ENCODE data around the gene ARHGAP30. TPM values are rescaled to one million over a fixed set of nuclear protein-coding genes. Genes with fewer than 3 reads are reported as not detected.
A peak's percentile ranks its signal among the peaks of the same experiment; 100 is the strongest.

ARHGAP30 gene
- total RNA-seq, 1 experiment from 2014 or later = 1.7 TPM

DNA sequence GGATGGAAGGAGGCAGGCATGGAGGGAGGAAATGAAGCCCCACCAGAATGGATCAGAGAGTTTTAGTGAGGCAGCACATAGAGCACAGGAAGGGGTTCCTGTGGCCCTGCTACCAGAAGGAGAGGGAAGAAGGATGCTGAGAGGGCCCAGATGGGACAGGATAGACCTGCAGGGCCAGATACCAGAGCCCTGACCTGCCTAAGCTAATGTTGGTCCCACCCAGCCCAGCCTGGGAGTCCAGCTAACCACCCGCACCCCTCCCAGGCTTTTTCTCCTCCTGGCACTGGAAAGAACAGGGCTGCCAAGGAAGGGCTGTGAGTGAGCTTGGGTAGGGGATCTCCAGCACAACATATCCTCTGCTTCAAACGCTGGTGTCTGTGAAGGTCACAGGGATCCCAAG, 12.8 kb upstream of the ARHGAP30 start:
- Mint-ChIP-seq H3K27ac (ENCODE audit: unreplicated experiment) (peak overlapping the region; percentile 25), H3K4me1 (ENCODE audit: low read depth, unreplicated experiment) (peaks cover 78% of the 10 kb centered on the region), H3K4me3 (ENCODE audit: low read depth, unreplicated experiment) (peak overlapping the region; percentile 77), H3K27me3 (ENCODE audit: unreplicated experiment) (no peaks in the 10 kb centered on the region), H3K9me3 (ENCODE audit: low read depth, unreplicated experiment) (no peaks in the 10 kb centered on the region), H3K36me3 (ENCODE audit: insufficient read depth, unreplicated experiment) (peaks cover 69% of the 10 kb centered on the region)
- CTCF ChIA-PET = interaction anchor here (0.7 to 2.0 kb wide), 4 partner anchors 10 to 85 kb away, joined by 3 to 5 read pairs (median 4); partner anchors contain the start of gene USF1
- TF ChIP-seq, protein P1, sequence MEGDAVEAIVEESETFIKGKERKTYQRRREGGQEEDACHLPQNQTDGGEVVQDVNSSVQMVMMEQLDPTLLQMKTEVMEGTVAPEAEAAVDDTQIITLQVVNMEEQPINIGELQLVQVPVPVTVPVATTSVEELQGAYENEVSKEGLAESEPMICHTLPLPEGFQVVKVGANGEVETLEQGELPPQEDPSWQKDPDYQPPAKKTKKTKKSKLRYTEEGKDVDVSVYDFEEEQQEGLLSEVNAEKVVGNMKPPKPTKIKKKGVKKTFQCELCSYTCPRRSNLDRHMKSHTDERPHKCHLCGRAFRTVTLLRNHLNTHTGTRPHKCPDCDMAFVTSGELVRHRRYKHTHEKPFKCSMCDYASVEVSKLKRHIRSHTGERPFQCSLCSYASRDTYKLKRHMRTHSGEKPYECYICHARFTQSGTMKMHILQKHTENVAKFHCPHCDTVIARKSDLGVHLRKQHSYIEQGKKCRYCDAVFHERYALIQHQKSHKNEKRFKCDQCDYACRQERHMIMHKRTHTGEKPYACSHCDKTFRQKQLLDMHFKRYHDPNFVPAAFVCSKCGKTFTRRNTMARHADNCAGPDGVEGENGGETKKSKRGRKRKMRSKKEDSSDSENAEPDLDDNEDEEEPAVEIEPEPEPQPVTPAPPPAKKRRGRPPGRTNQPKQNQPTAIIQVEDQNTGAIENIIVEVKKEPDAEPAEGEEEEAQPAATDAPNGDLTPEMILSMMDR (IDR thresholded peaks at IDR 0.05; ENCODE audit: unreplicated experiment) = no peak
- intact Hi-C loops (cut with micrococcal nuclease; ENCODE audit: unreplicated experiment) = loop anchor here (2.0 to 5.0 kb wide), 2 partner anchors 14 to 35 kb away; partner anchors contain the start of gene USF1
- DNase-seq = peak; percentile 37
- no TSS peak for BruUV-seq (replicated peaks)

DNA sequence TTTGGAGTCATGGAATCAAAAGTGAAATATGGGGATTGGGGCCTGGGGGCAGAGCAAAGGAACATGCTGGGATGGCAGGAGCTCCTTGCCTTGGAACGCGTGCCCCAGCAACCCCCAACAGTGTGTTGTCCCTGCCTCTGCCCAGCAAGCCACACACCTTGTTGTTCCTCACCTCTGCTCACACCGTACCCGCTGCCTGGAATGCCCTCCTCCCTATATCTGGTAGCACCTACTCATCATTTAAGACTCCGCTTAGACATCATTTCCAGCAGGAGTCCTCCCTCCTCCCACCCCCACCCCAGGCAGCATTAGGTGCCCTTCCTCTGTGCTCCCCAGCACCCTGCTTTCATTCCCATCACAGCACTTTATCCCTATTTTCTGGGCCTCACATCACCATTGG, 11.8 kb upstream of the ARHGAP30 start:
- TF ChIP-seq, protein P1 (IDR thresholded peaks at IDR 0.05; ENCODE audit: unreplicated experiment) = no peak
- Mint-ChIP-seq H3K27me3 (ENCODE audit: unreplicated experiment) (no peaks in the 10 kb centered on the region), H3K4me1 (ENCODE audit: low read depth, unreplicated experiment) (peaks cover 68% of the 10 kb centered on the region), H3K36me3 (ENCODE audit: insufficient read depth, unreplicated experiment) (peaks cover 68% of the 10 kb centered on the region), H3K4me3 (ENCODE audit: low read depth, unreplicated experiment) (peak overlapping the region; percentile 14), H3K9me3 (ENCODE audit: low read depth, unreplicated experiment) (no peaks in the 10 kb centered on the region), H3K27ac (ENCODE audit: unreplicated experiment) (peak overlapping the region; percentile 25)
- DNase-seq = no peak
- no TSS peak for BruUV-seq (replicated peaks)
- CTCF ChIA-PET = interaction anchor here (2.1 kb wide), 1 partner anchor 8 kb away, joined by 4 read pairs; the partner anchor contains the start of gene NECTIN4
- intact Hi-C loops (cut with micrococcal nuclease; ENCODE audit: unreplicated experiment) = loop anchor here (5.0 kb wide), 1 partner anchor 34 kb away; the partner anchor contains the start of gene USF1

DNA sequence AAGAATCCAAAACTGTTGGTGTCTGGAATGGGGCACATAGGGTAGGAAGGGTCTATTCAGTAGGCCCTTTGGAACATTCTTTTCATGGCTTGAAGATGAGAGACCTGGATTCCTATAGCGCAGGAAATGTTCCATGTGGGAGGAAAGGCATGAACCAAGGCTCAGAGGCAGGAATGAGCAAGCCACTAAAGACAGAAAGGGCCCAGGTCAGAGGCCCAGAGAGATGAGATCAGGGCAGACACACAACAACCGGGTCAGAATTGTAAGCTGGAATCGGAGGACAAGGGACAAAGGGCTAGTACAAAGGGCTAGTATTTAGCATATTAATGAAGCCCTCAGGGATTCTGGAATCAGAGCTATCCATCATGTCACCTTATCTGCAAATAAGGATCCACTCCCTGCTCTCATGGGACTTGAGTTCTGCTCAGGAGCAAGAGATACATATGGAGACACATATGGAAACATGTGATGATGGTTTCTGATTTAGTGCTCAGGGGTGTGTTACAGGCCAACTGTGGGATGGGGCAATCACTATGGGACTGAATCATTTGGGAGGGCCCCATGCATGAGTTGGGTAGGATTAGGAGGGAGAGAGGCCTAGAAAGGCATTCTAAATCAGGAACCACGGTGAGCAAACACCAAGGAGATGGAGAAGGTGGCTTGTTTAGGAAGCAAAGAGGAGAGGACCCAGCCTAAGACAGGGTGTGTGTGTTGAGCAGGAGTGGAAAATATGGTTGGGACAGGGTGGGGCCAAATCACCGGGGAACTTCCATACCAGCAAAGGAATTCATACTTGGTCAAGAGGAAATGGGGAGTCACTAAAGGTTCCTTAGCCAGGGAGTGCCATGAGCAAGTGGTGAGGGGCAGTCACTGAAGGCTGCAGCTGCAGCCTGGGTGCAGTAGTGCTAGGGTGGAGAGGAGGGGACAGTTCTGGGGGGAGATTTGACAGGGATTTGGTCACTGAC, 11.0 kb upstream of the ARHGAP30 start:
- H3K4me1 Mint-ChIP-seq (ENCODE audit: low read depth, unreplicated experiment) = peaks cover 61% of the 10 kb centered on the region
- H3K27ac Mint-ChIP-seq (ENCODE audit: unreplicated experiment) = peak overlapping the region; percentile 25
- intact Hi-C loops (cut with micrococcal nuclease; ENCODE audit: unreplicated experiment) = loop anchor here (5.0 kb wide), 1 partner anchor 33 kb away; the partner anchor contains the start of gene USF1
- H3K36me3 Mint-ChIP-seq (ENCODE audit: insufficient read depth, unreplicated experiment) = peaks cover 66% of the 10 kb centered on the region
- no peaks in the 10 kb centered on the region for H3K27me3 Mint-ChIP-seq (ENCODE audit: unreplicated experiment)
- peak overlapping the region; percentile 14 for H3K4me3 Mint-ChIP-seq (ENCODE audit: low read depth, unreplicated experiment)
- H3K9me3 Mint-ChIP-seq (ENCODE audit: low read depth, unreplicated experiment) = no peaks in the 10 kb centered on the region
- DNase-seq = no peak
- TF ChIP-seq, protein P1 (IDR thresholded peaks at IDR 0.05; ENCODE audit: unreplicated experiment) = no peak
- BruUV-seq (replicated peaks) = no TSS peak
- CTCF ChIA-PET = interaction anchor here (2.1 kb wide), 1 partner anchor 8 kb away, joined by 4 read pairs; the partner anchor contains the start of gene NECTIN4

DNA sequence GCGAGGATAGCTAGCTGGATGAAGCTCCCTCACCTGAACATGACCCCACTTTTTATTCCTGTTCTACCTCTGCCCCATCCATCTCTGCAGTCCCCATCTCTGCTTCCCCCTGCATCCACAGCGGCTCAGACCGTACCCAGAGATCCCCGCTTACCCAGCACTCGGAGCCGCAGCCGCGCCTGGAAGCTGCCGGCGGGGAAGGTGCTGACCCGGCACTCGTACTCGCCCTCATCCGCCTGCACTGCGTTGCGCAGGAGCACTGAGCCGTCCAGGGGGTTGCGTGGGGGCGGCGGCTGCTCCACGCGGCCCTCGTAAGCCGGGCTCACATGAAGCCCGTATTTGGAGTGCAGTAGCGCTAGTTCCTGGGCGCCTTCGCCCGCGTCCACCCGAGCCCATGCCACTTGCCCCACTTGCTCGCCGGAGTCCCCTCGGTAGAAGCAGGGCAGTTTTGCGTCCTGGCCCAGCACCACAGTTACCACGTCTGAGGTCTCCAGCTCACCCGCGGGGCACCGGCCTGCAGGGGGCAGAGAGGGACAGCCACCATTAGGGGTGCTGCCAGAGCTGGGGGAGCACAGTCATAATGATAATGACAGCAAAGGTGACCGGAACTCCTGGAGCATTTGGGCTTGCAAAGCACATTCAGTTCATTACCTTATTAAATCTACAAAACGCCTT, 9.9 kb upstream of the ARHGAP30 start:
- CTCF ChIA-PET = interaction anchor here (2.1 kb wide), 1 partner anchor 10 kb away, joined by 4 read pairs; the partner anchor contains the start of gene NECTIN4
- TF ChIP-seq, protein P1 (IDR thresholded peaks at IDR 0.05; ENCODE audit: unreplicated experiment) = no peak
- Mint-ChIP-seq H3K27ac (ENCODE audit: unreplicated experiment) (no peak overlapping the region), H3K4me1 (ENCODE audit: low read depth, unreplicated experiment) (peaks cover 49% of the 10 kb centered on the region), H3K4me3 (ENCODE audit: low read depth, unreplicated experiment) (no peak overlapping the region), H3K9me3 (ENCODE audit: low read depth, unreplicated experiment) (no peaks in the 10 kb centered on the region), H3K36me3 (ENCODE audit: insufficient read depth, unreplicated experiment) (peaks cover 65% of the 10 kb centered on the region), H3K27me3 (ENCODE audit: unreplicated experiment) (no peaks in the 10 kb centered on the region)
- no TSS peak for BruUV-seq (replicated peaks)
- no peak for DNase-seq
- intact Hi-C loops (cut with micrococcal nuclease; ENCODE audit: unreplicated experiment) = loop anchor here (5.0 kb wide), 1 partner anchor 32 kb away; the partner anchor contains the start of gene USF1

Data from Calu3 (cell line).